ENCODE measurements around the gene CDKN1A. TPM values are rescaled to one million over a fixed set of nuclear protein-coding genes. Genes with fewer than 3 reads are reported as not detected.
"Not testable (repeated sequence)": the region's sequence is repeated elsewhere in the genome, so short reads cannot be mapped to it uniquely, and the experiment has no call there.

The CDKN1A gene
- total RNA-seq, 1 donor from 2014 or later, result 63.8 TPM

DNA sequence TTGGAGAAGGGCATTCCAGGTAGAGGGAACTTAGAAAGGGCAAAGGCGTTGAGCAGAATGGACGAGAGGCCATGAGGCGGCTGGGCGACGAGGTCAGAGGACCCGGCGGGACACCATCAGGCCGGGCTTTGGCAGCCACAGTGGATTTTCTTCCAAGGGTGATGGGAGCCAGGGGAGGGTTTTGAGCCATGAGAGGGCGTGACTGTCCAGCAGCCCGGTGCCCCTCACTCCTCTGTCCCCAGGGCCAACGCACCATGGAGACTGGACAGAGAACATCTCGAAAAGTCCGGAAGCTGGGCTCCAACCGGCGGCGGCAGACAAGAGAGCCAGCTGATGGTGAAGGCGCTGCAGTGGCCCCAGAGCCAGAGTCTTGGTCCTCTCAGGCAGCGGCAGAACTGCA is 25.5 kb downstream of the CDKN1A start:
- DNase-seq (ENCODE audit: missing footprints), result no peak

GRCh38 chr6:36704961-36705577 is 26.6 kb downstream of the CDKN1A start:
- DNase-seq (ENCODE audit: missing footprints); ATAC-seq; intact Hi-C loops (cut with DNase I): not testable (repeated sequence)

More for the DNA sequence above, 25.5 kb downstream of the CDKN1A start:
- intact Hi-C loops (cut with DNase I), result no loop called here
- no peak for ATAC-seq

- intact Hi-C loops (cut with DNase I), result no loop called here
- ATAC-seq (no peak), DNase-seq (ENCODE audit: missing footprints) (no peak)
Observed at GRCh38 chr6:36706339-36706738, 27.8 kb downstream of the CDKN1A start.

DNA sequence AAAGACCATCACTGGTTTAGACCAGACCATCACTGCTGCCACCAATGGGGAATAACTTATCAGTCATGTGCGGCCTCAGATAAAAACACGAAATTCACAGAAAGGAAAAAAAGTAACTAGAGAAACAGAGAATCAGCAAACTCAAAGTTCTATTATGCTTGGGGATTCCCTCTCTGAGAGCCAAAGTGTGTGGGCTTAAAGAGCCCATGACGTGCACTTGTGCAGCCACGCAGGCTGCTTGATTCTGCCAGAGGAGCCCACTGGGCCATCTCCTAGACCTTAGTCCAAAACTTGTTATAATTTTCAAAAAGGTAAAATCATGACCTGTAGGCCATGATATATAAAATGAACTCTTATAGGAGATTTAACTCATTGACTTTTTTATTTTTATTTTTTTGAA is 34.3 kb downstream of the CDKN1A start:
- DNase-seq (ENCODE audit: missing footprints) (no peak), ATAC-seq (no peak)
- intact Hi-C loops (cut with DNase I), result no loop called here

DNA sequence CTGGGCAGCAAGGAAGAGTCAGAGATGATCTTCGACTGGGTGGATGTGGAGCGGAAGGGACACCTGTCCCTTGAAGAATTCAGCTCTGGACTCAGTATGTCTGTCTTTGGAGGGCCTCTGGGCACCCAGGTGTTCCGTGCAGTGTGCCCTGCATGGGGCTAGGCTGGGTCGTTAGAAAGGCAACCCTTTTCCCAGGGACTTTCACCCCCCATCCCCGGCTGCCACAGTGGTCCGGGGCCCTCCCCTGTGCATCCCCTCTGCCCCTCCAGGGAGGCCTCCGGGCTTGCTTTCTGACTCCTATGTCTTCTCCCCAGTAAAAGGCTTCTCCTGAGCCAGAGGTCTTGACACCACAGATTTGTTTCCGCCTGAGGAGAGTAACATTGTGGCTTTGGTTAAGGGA is 35.3 kb downstream of the CDKN1A start:
- intact Hi-C loops (cut with DNase I), result no loop called here
- ATAC-seq (no peak), DNase-seq (ENCODE audit: missing footprints) (no peak)

DNA sequence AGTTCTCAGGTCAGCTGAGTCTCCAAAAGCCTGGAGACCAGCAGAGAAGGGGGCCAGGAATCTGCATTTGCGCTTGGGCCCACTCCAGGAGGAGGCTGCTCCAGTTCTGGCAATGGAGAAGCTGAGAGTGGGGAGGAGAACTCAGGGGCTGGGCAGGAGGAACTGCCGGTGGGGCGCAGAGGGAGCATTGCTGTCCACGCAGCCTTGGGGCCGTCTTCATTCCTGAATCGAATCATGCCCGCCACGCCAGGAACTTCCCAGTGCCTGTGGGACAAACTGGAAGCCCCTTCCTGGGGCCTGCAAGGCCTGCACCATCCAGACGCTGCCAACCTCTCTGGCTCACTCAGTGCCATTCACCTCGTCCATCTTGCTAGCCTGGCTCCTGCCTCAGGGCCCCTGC is 36.0 kb downstream of the CDKN1A start:
- intact Hi-C loops (cut with DNase I), result no loop called here
- DNase-seq (ENCODE audit: missing footprints), result no peak
- no peak for ATAC-seq

GRCh38 chr6:36715469-36715868 is 37.0 kb downstream of the CDKN1A start:
- no peak for ATAC-seq
- intact Hi-C loops (cut with DNase I), result no loop called here
- no peak for DNase-seq (ENCODE audit: missing footprints)

- intact Hi-C loops (cut with DNase I), result no loop called here
- ATAC-seq (no peak), DNase-seq (ENCODE audit: missing footprints) (no peak)
Observed at GRCh38 chr6:36716476-36717093, 38.1 kb downstream of the CDKN1A start.

DNA sequence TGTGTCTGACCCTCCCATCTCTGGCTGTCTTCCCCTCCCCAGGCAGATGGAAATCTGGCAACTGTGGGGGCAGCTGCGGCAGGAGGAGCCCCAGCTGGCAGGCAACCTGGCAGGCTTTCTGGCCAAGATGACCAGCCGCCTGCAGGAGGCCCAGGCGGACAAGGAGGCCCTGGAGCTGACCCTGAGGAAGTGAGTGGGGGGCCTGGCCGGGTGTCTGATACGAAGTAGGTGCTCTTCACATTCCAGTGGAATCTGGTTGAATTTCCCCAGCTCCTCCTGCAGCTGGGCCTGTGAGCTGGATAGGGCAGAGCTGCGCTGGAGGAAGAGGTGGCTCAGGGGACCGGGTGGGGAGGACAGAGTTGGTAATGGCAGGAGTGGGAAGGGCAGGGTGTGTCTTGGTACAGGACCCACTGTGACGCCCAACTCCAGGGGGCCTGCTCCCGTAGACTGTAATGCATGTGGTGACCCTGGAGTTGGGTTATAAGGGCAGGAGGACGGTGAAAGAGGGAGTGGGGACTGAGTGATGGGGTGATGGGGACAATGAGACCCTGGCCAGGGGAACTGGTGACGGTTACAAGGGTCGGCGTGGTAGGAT is 38.8 kb downstream of the CDKN1A start:
- DNase-seq (ENCODE audit: missing footprints) (no peak), ATAC-seq (no peak)
- intact Hi-C loops (cut with DNase I), result no loop called here

DNA sequence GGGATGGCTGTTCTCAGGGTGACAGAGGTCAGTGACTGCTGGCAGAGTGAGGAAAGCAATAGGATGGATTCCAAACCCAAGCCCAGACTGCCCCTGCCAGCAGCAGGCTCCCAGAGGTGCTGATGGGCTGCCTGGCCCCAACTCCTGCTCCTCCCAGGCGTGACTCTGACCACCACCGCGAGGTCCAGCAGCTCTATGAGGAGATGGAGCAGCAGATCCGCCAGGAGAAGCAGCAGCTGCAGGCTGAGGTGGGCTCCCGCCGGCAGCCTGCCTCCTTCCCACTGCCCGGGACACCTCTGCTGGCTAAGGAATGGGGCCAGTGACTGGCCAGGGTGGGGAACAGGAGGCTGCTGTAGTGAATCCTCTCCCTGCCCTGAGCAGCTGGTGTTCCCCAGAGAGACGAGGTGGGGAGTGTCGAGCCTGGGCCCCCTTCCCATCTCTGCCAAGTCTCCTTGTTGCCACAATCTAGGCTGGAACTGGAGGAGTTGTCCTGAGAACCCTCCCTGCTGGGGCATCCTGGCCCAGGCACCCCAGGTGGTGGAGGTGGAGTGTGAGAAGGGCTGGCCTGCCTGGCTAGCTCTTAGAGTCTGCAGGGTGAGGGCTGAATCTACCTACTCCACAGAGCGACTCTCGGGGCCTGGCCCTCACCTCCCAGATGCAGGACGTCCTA is 39.5 kb downstream of the CDKN1A start:
- intact Hi-C loops (cut with DNase I), result no loop called here
- DNase-seq (ENCODE audit: missing footprints), result no peak

DNA sequence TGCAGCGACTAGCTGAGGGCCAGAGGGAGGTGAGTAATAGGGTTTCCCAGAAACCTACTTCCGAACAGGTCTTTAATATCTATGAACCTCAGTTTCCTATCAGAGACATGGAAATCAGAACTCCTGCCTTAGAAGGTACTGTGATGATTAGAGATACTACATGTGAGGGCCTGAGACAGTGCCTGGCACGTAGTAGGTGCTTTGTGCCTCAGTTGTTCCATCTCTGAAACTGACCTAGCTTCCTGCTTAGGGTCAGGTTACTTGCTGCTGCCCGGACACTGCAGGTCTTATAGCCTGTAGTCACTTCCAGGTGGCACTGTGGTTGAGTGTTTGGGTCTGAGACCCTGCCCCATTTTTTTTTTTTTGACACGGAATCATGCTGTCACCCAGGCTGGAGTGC is 40.0 kb downstream of the CDKN1A start:
- intact Hi-C loops (cut with DNase I), result no loop called here
- ATAC-seq, result no peak
- no peak for DNase-seq (ENCODE audit: missing footprints)

More for the DNA sequence above, 39.5 kb downstream of the CDKN1A start:
- no peak for ATAC-seq

DNA sequence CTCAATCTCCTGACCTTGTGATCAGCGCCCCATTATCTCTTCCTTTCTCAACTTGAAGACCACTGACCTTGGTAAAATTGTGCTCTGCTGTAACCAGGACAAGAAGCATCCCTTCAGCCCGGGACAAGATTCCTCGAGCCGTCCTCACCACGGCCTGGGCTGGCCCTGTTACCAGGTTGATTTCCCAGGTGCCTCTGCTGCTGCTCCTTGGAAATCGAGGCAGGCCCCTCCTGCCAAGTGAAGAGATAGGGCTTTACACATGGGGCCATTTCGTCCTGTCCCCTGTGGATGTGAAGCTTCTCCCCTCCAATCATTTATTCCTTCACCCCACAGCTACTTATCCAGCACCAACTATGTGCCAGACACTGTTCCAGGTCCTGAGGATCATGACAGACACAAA is 40.6 kb downstream of the CDKN1A start:
- intact Hi-C loops (cut with DNase I), result no loop called here
- DNase-seq (ENCODE audit: missing footprints), result no peak
- ATAC-seq, result no peak

DNA sequence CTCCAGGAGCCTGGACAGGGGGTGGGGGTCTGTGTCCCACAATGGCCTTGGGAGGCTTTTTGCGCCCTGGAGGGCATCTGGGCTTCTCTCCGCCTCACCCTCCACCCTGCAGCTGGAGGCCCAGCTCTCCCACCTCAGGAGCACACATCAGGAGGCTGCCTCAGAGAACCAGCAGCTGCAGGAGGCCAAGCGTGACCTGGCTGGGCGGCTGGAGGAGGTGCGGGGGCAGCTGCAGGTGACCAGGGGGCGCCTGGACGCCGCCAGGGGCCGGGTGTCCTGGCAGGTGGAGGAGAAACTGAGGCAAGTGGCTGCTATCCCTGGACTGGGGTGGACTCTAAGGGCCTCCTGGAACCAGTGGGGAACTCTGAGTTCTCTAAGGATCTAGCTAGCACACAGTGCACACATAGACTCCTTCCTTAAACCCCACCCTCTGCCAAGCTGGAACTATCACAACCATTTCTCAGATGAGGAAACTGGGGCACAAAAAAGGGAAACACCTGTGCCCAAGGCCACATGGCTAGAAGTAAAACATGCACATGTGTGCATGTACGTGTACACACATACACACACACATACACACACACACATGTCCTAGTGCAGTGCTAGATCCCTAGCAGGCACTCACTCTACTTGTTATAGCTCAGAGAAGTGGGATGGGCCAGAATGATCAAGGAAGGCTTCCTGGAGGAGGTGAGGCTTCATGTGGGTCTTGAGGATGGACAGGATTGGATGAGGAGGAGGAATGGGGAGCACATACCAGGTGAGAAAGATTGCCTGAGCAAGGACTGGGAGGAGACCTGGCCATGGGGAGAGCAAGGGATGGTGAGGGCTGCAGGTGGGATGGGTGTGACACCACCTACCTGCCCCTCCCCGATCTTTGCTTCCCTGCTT is 42.0 kb downstream of the CDKN1A start:
- no peak for ATAC-seq
- intact Hi-C loops (cut with DNase I), result no loop called here
- DNase-seq (ENCODE audit: missing footprints), result no peak

DNA sequence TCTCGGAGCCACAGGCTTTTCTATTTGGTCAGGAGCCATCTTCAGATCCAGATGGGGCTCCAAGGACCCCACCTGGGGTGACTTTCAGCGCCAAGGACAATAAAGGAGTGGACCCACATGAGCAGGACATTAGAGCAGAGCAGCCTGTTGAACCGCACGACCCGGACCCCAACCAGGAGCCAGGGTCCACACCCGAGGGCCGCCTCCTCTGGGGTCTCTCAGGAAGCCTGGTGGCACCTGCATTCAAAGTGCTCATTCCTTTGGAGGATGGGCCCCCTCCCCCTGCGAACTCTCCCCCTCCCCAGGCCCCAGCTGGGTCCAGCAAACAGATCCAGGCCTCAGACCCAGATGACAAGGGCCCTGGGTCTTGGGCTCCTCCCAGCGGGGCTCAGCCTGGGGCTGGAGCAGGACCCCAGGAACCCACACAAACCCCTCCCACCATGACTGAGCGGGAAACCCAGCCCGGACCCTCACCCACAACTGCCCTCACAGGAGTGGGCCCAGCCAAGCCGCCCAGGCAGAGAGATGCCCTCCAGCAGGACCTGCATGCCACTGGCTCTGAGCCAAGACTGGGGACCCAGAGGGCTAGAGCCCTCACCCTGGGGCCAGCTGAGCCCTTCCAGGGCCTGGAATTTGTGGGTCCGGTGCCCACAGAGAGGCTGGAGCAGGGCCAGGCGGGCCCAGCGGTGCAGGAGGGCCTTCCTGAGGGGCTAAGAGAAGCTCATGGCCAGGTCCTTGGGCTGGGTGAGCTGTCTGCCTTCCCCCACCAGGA is 43.0 kb downstream of the CDKN1A start:
- intact Hi-C loops (cut with DNase I), result no loop called here
- ATAC-seq, result no peak
- no peak for DNase-seq (ENCODE audit: missing footprints)

DNA sequence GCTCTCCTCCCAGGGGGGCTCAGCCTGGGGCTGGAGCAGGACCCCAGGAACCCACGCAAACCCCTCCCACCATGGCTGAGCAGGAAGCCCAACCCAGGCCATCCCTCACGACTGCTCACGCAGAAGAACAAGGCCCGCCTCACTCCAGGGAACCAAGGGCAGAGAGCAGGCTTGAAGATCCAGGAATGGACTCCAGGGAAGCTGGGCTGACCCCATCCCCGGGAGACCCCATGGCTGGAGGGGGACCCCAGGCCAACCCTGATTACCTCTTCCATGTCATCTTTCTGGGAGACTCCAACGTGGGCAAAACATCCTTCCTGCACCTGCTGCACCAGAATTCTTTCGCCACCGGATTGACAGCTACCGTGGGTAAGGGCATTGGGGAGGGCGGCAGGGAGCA is 43.9 kb downstream of the CDKN1A start:
- DNase-seq (ENCODE audit: missing footprints) (no peak), ATAC-seq (no peak)
- intact Hi-C loops (cut with DNase I), result no loop called here

GRCh38 chr6:36722879-36723278 is 44.4 kb downstream of the CDKN1A start:
- DNase-seq (ENCODE audit: missing footprints), result no peak
- intact Hi-C loops (cut with DNase I), result no loop called here
- ATAC-seq, result no peak

GRCh38 chr6:36723992-36724391 is 45.5 kb downstream of the CDKN1A start:
- not testable (repeated sequence) for ATAC-seq; DNase-seq (ENCODE audit: missing footprints)
- intact Hi-C loops (cut with DNase I), result loop anchor here (2.0 kb wide), 2 partner anchors 101 to 109 kb away; no protein-coding TSS in a partner anchor
